HG03196 (cell line): Measurements from ENCODE around the gene PLXNA2.

ENCODE experiments used
- ATAC-seq: cut with Tn5 transposase; IDR thresholded peaks from one replicate; pipeline ENCODE4 v1.9.1; 2021; ENCODE audit not compliant: unreplicated experiment

Gene PLXNA2

GRCh38 chr1:208052926-208053407 is 191.2 kb downstream of the PLXNA2 start:
- no peak for ATAC-seq

GRCh38 chr1:208052135-208052534 is 192.0 kb downstream of the PLXNA2 start:
- no peak for ATAC-seq

- no peak for ATAC-seq
Measured at GRCh38 chr1:208051651-208052050, 192.5 kb downstream of the PLXNA2 start.

GRCh38 chr1:208048904-208049303 is 195.3 kb downstream of the PLXNA2 start:
- ATAC-seq = no peak

GRCh38 chr1:208047975-208048374 is 196.2 kb downstream of the PLXNA2 start:
- no peak for ATAC-seq

GRCh38 chr1:208047476-208047934 is 196.7 kb downstream of the PLXNA2 start:
- no peak for ATAC-seq

GRCh38 chr1:208045463-208046260 is 198.5 kb downstream of the PLXNA2 start:
- no peak for ATAC-seq

GRCh38 chr1:208044589-208045462 is 199.4 kb downstream of the PLXNA2 start:
- ATAC-seq = no peak

- ATAC-seq = no peak
Measured at GRCh38 chr1:208043691-208044181, 200.4 kb downstream of the PLXNA2 start.

- ATAC-seq = no peak
Measured at GRCh38 chr1:208042868-208043267, 201.3 kb downstream of the PLXNA2 start.

GRCh38 chr1:208042041-208042615 is 202.1 kb downstream of the PLXNA2 start:
- no peak for ATAC-seq

GRCh38 chr1:208041505-208041904 is 202.7 kb downstream of the PLXNA2 start:
- no peak for ATAC-seq

- no peak for ATAC-seq
Measured at GRCh38 chr1:208040821-208041297, 203.3 kb downstream of the PLXNA2 start.

- ATAC-seq = no peak
Measured at GRCh38 chr1:208039536-208040332, 204.4 kb downstream of the PLXNA2 start.

- no peak for ATAC-seq
Measured at GRCh38 chr1:208038303-208038702, 205.9 kb downstream of the PLXNA2 start.

GRCh38 chr1:208036918-208037766 is 207.0 kb downstream of the PLXNA2 start:
- ATAC-seq = no peak

GRCh38 chr1:208036106-208036808 is 207.9 kb downstream of the PLXNA2 start:
- ATAC-seq = no peak

GRCh38 chr1:208034135-208034534 is 210.0 kb downstream of the PLXNA2 start:
- no peak for ATAC-seq

GRCh38 chr1:208033236-208033635 is 210.9 kb downstream of the PLXNA2 start:
- ATAC-seq = no peak
